Tibial nerve (tissue), 4 donors: Measurements from ENCODE around the gene RNF220. TPM values are rescaled to one million over a fixed set of nuclear protein-coding genes. Genes with fewer than 3 reads are reported as not detected.

Source experiments
- DNase-seq, 2 donors: peaks; one replicate each; pipeline ENCODE4 v3.0.0-alpha.2; 2019; ENCODE audit warnings: low spot score in 2 of 2
- H3K27ac ChIP-seq, 4 donors: fragments of 200-600 bp; sonication (generic) in 3 of 4; one replicate each; pipeline ENCODE4 v1.5.1; 2017 to 2019; ENCODE audit warnings: mild to moderate bottlenecking in 1 of 4
- H3K27me3 ChIP-seq, 2 donors: fragments of 200-600 bp; sonication (generic) in 1 of 2; one replicate each; pipeline versions ENCODE4 v1.5.1 to v1.6.0; 2017 to 2019
- H3K36me3 ChIP-seq, 3 donors: fragments of 200-600 bp; sonication (generic); one replicate each; pipeline ENCODE4 v1.5.1; 2018 to 2019
- H3K4me1 ChIP-seq, 4 donors: fragments of 200-600 bp; sonication (generic) in 3 of 4; one replicate each; pipeline ENCODE4 v1.5.1; 2017 to 2019
- H3K4me3 ChIP-seq, 4 donors: fragments of 200-600 bp; sonication (generic) in 3 of 4; one replicate each; pipeline ENCODE4 v1.5.1; 2017 to 2019; ENCODE audit warnings: mild to moderate bottlenecking in 1 of 4, moderate library complexity in 1 of 4
- H3K9me3 ChIP-seq, 4 donors: fragments of 200-600 bp; sonication (generic) in 3 of 4; one replicate each; pipeline ENCODE4 v1.5.1; 2017 to 2019
- CTCF ChIP-seq, 5 experiments: fragments of 200-600 bp in 3 of 5; fragments of 450-650 bp in 2 of 5; sonication (generic) in 3 of 5; IDR thresholded peaks; one replicate each; pipeline ENCODE4 v1.5.1; 2016 to 2019; ENCODE audit warnings: antibody characterized with exemption in 5 of 5, mild to moderate bottlenecking in 3 of 5, moderate library complexity in 2 of 5
- EP300 ChIP-seq, 2 donors: sonication (generic); formaldehyde crosslinking; IDR thresholded peaks; one replicate each; pipeline ENCODE4 v1.6.1; 2017; ENCODE audit warnings: antibody characterized with exemption in 2 of 2, mild to moderate bottlenecking in 1 of 2
- POLR2A ChIP-seq, 2 donors: fragments of 450-650 bp; IDR thresholded peaks; one replicate each; pipeline ENCODE4 v1.6.1; 2017; ENCODE audit warnings: antibody characterized with exemption in 2 of 2, mild to moderate bottlenecking in 2 of 2, moderate library complexity in 2 of 2
- WGBS, 2 donors: methylation state at CpG; one replicate each; pipeline ENCODE4 v1.1.5; 2018; 5-methylcytosine and 5-hydroxymethylcytosine counted together
- total RNA-seq, 4 donors: library from RNA; depleted of rRNA; stranded (reverse); fragments of >200 nt; gene quantifications; one replicate each; pipeline ENCODE4 v1.1.0, GENCODE V29; 2016

Gene RNF220
- total RNA-seq, 4 donors from 2014 or later = 110 to 151 (median 114) TPM

- no peak for DNase-seq
- Histone ChIP-seq H3K4me3 (no peak overlapping the region), H3K36me3 (peaks cover 0 to 82% (median 0%) of the 10 kb centered on the region in 3 donors), H3K4me1 (no peaks in the 10 kb centered on the region), H3K27me3 (no peaks in the 10 kb centered on the region), H3K9me3 (no peaks in the 10 kb centered on the region), H3K27ac (no peak overlapping the region)
- 57 to 63% methylated on average over 11 of the region's 11 CpGs for WGBS, 2 donors
- no peak for TF ChIP-seq POLR2A (IDR thresholded peaks at IDR 0.05)
- no peak for TF ChIP-seq CTCF (IDR thresholded peaks at IDR 0.05)
- no peak for TF ChIP-seq EP300 (IDR thresholded peaks at IDR 0.05)
Observed at GRCh38 chr1:44653107-44653964, 248.3 kb downstream of the RNF220 start.

DNA sequence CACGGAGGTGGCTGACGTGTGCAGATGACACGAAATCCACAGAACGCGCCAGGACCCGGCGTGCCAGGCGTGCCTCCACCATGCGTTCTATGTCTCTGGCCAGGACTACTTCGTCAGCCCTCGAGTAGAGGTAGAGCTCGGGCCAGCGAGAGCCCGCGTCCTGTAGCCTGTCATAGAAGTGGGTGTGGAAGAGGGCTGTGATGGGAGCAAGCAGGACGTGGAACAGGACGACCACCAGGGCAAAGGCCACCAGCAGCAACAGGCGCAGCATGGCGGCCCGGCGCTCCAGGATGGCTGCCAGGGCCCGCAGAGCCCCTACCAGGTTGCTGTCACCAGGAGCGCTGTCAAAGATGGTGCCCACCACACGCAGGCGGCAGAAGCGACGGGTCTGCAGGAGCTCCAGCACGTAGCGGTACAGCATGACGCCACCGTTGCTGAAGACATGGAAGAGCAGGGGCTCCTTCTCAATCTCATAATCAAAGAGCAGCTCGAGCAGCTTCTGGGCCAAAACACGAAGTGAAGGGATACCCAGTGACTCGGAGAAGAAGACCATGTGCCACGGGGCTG is 249.6 kb downstream of the RNF220 start:
- H3K4me3 ChIP-seq = no peak overlapping the region
- no peak overlapping the region for H3K27ac ChIP-seq
- TF ChIP-seq EP300 (IDR thresholded peaks at IDR 0.05) (no peak), CTCF (IDR thresholded peaks at IDR 0.05) (no peak), POLR2A (IDR thresholded peaks at IDR 0.05) (no peak)
- peaks cover 0 to 78% (median 0%) of the 10 kb centered on the region in 3 donors for H3K36me3 ChIP-seq
- H3K27me3 ChIP-seq = no peaks in the 10 kb centered on the region
- H3K4me1 ChIP-seq = no peaks in the 10 kb centered on the region
- DNase-seq = no peak
- WGBS, 2 donors = 91% methylated on average over 33 to 35 of the region's 35 CpGs
- H3K9me3 ChIP-seq = no peaks in the 10 kb centered on the region

DNA sequence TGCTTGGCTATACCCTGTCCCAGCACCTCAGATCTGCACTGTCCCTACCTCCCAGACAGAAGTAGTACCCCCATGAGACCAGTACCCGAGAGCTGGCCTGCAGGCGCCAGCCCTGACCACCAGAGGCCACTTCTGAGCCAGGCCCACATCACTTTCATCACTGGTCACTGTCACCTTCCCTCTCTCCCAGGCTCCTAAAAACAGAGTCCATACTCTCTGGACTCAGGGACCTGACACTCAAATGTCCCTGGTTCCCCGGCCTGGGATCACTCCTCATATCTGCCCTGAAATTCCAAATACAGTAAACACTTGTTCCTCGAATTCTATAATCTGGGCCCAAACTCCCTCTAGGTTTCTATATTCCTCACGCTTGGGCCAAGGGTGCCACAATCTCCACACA is 250.6 kb downstream of the RNF220 start:
- Histone ChIP-seq H3K4me1 (peaks cover 0 to 5% (median 0%) of the 10 kb centered on the region in 4 donors), H3K36me3 (peaks cover 0 to 69% (median 0%) of the 10 kb centered on the region in 3 donors), H3K27ac (no peak overlapping the region), H3K4me3 (no peak overlapping the region), H3K9me3 (no peaks in the 10 kb centered on the region), H3K27me3 (no peaks in the 10 kb centered on the region)
- no peak for DNase-seq
- TF ChIP-seq EP300 (IDR thresholded peaks at IDR 0.05) = no peak
- peak; percentile 40 to 50 (median 48) for TF ChIP-seq CTCF (IDR thresholded peaks at IDR 0.05)
- WGBS, 2 donors = 55 to 60% methylated on average over 5 of the region's 5 CpGs

DNA sequence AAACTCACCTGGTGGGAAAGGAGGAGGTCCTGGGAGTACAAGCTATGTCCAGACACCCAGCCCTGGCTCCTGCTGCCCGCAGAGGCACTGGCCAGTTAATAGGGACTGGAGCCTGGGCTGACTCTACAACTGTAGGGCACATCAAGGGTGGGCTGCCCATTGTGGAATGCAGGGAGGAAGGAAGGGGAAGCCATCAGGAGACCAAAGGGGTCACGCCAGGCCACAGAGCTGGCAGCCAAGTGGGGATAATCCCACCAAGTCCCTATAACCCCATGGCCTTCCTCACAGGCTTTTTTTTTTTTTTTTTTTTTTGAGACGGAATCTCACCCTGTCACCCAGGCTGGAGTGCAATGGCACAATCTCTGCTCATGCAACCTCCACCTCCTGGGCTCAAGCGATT is 254.5 kb downstream of the RNF220 start:
- no peak for DNase-seq
- no peaks in the 10 kb centered on the region for H3K27me3 ChIP-seq
- H3K4me3 ChIP-seq = no peak overlapping the region
- WGBS, 2 donors = 91 to 98% methylated on average over 4 of the region's 4 CpGs
- H3K27ac ChIP-seq = no peak overlapping the region
- peaks cover 0 to 39% (median 0%) of the 10 kb centered on the region in 3 donors for H3K36me3 ChIP-seq
- peaks cover 0 to 5% (median 0%) of the 10 kb centered on the region in 4 donors for H3K4me1 ChIP-seq
- TF ChIP-seq CTCF (IDR thresholded peaks at IDR 0.05) = no peak
- TF ChIP-seq EP300 (IDR thresholded peaks at IDR 0.05) = no peak
- no peak for TF ChIP-seq POLR2A (IDR thresholded peaks at IDR 0.05)
- H3K9me3 ChIP-seq = no peaks in the 10 kb centered on the region

DNA sequence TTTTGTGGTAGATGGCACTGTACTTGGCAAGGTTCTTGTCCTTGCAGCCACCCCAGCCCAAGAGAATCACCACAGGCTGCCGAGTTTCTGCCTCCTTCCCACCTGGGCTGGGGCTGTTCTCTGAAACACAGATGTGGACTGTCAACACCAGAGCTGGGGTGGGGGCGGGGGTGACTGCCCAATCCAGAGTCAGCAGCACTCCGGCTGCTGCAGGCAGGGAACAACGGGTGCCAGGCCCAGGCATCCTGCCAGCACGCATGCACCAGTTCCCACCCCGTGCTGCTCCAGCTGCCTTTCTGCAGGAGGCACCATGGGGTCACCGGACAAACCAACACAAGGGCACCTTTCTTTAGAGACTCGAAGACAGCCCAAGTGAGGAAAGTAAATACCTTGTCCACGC is 255.1 kb downstream of the RNF220 start:
- Histone ChIP-seq H3K27ac (peak overlapping the region in 1 of 4 donors; percentile 11), H3K27me3 (no peaks in the 10 kb centered on the region), H3K36me3 (peaks cover 0 to 33% (median 0%) of the 10 kb centered on the region in 3 donors), H3K4me3 (no peak overlapping the region), H3K9me3 (no peaks in the 10 kb centered on the region), H3K4me1 (peaks cover 0 to 5% (median 0%) of the 10 kb centered on the region in 4 donors)
- WGBS, 2 donors = 36 to 41% methylated on average over 6 to 9 of the region's 9 CpGs
- TF ChIP-seq POLR2A (IDR thresholded peaks at IDR 0.05) (no peak), EP300 (IDR thresholded peaks at IDR 0.05) (no peak), CTCF (IDR thresholded peaks at IDR 0.05) (no peak)
- DNase-seq = no peak
